ENCODE measurements around the gene FUCA1. TPM values are rescaled to one million over a fixed set of nuclear protein-coding genes. Genes with fewer than 3 reads are reported as not detected.
A peak's percentile ranks its signal among the peaks of the same experiment; 100 is the strongest.
"Not testable (repeated sequence)": the region's sequence is repeated elsewhere in the genome, so short reads cannot be mapped to it uniquely, and the experiment has no call there.

The FUCA1 gene
- total RNA-seq, 1 experiment from 2014 or later: 20.3 TPM

DNA sequence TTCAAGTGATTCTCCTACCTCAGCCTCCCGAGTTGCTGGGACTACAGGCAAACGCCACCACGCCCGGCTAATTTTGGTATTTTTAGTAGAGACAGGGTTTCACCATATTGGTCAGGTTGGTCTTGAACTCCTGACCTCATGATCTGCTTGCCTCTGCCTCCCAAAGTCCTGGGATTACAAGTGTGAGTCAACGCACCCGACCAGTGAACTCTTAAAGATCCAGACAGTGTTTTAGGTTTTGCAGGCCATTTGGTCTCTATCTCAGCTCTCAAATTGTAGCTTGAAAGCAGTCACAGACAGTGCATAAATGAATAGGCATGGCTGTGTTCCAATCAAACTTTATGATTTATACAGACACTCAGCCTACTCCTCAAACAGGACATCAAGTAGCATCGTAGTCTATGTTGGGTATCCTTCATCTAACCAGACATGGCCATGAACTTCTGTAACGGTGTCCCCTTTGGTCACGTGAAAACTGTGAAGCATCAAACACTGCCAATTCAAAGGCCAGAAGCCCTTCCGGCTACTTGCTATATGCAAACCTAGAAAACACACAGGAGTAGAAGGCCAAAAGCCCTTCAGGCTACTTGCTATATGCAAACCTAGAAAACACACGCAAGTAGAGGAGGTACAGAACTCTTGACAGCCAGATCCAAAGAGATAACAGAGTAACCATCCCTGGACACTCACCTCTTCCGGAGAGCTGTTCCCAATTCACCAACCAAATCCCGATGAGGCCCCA lies 3.1 kb downstream of the FUCA1 start:
- H3K4me3 ChIP-seq (ENCODE audit: low read length): no peak overlapping the region
- ATAC-seq: no peak
- POLR2A ChIA-PET (ENCODE audit: unreplicated experiment): interaction anchor here (0.5 kb wide), 1 partner anchor 39 kb away, joined by 9 read pairs; no protein-coding TSS in a partner anchor
- peak overlapping the region; percentile 94 for H3K4me2 ChIP-seq (ENCODE audit: low read length)
- no peaks in the 10 kb centered on the region for H4K20me1 ChIP-seq (ENCODE audit: low read length)
- H3K9ac ChIP-seq (ENCODE audit: low read length): peak overlapping the region; percentile 21; the same call in 1 of the 2 replicates
- BruUV-seq (replicated peaks): no TSS peak
- H3K27me3 ChIP-seq (ENCODE audit: low read length): no peaks in the 10 kb centered on the region
- intact Hi-C loops (cut with micrococcal nuclease): loop anchor here (5.0 kb wide), 2 partner anchors 38 to 102 kb away; partner anchors contain the start of gene HMGCL
- H2AFZ ChIP-seq (ENCODE audit: low read length): no peak overlapping the region
- TF ChIP-seq, protein P1, sequence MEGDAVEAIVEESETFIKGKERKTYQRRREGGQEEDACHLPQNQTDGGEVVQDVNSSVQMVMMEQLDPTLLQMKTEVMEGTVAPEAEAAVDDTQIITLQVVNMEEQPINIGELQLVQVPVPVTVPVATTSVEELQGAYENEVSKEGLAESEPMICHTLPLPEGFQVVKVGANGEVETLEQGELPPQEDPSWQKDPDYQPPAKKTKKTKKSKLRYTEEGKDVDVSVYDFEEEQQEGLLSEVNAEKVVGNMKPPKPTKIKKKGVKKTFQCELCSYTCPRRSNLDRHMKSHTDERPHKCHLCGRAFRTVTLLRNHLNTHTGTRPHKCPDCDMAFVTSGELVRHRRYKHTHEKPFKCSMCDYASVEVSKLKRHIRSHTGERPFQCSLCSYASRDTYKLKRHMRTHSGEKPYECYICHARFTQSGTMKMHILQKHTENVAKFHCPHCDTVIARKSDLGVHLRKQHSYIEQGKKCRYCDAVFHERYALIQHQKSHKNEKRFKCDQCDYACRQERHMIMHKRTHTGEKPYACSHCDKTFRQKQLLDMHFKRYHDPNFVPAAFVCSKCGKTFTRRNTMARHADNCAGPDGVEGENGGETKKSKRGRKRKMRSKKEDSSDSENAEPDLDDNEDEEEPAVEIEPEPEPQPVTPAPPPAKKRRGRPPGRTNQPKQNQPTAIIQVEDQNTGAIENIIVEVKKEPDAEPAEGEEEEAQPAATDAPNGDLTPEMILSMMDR (conservative IDR thresholded peaks at IDR 0.05; ENCODE audit: low read depth, low read length): no peak
- TF ChIP-seq EZH2 (IDR thresholded peaks at IDR 0.05; ENCODE audit: low read length, unreplicated experiment) (no peak), EZH2phosphoT487 (IDR thresholded peaks at IDR 0.05; ENCODE audit: borderline replicate concordance, low read length) (no peak)
- no peak for DNase-seq
- H3K9me3 ChIP-seq (ENCODE audit: low read length): no peaks in the 10 kb centered on the region
- peaks cover 19% of the 10 kb centered on the region; the same call in 1 of the 2 replicates for H3K36me3 ChIP-seq (ENCODE audit: low read depth, low read length)
- H3F3A ChIP-seq (ENCODE audit: low read length, unreplicated experiment): no peaks in the 10 kb centered on the region
- peaks cover 16% of the 10 kb centered on the region for H3K79me2 ChIP-seq (ENCODE audit: low read length)
- peak overlapping the region; percentile 78 for H3K27ac ChIP-seq (ENCODE audit: low read length)
- no peaks in the 10 kb centered on the region for H3K9me2 ChIP-seq (replicated peaks; ENCODE audit: low read length)
- CTCF ChIA-PET: no interaction called here
- H3K4me1 ChIP-seq (ENCODE audit: insufficient read depth, low read length): peaks cover 35% of the 10 kb centered on the region

DNA sequence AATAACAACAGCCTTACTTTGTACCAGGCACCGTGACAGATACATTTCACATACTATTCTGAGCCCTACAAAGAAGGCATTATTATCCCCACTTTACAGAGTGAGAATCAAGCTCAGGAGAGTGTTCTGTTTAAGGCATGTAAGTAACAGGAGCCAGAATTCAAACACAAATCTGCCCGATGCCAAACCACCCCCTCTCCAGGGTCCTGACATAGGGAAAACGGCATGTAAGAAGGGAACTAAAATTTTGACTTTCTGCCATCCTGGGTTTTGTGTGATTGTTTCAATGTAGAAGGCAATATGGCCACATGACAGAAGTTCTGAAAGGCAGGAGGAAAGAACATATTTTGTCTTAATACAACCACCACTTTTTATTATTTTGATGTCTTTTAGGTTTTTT lies 5.5 kb downstream of the FUCA1 start:
- Histone ChIP-seq H3K9me2 (replicated peaks; ENCODE audit: low read length) (no peaks in the 10 kb centered on the region), H4K20me1 (ENCODE audit: low read length) (no peaks in the 10 kb centered on the region), H3K27me3 (ENCODE audit: low read length) (no peaks in the 10 kb centered on the region), H3K9me3 (ENCODE audit: low read length) (no peaks in the 10 kb centered on the region), H3K27ac (ENCODE audit: low read length) (no peak overlapping the region), H3K36me3 (ENCODE audit: low read depth, low read length) (peaks cover 23% of the 10 kb centered on the region; the same call in 1 of the 2 replicates), H3K4me1 (ENCODE audit: insufficient read depth, low read length) (peaks cover 30% of the 10 kb centered on the region), H3K79me2 (ENCODE audit: low read length) (peaks cover 14% of the 10 kb centered on the region), H3F3A (ENCODE audit: low read length, unreplicated experiment) (no peaks in the 10 kb centered on the region), H3K4me2 (ENCODE audit: low read length) (no peak overlapping the region), H3K4me3 (ENCODE audit: low read length) (no peak overlapping the region), H2AFZ (ENCODE audit: low read length) (no peak overlapping the region), H3K9ac (ENCODE audit: low read length) (no peak overlapping the region)
- BruUV-seq (replicated peaks): no TSS peak
- POLR2A ChIA-PET (ENCODE audit: unreplicated experiment): no interaction called here
- ATAC-seq (no peak), DNase-seq (no peak)
- TF ChIP-seq EZH2 (IDR thresholded peaks at IDR 0.05; ENCODE audit: low read length, unreplicated experiment) (no peak), EZH2phosphoT487 (IDR thresholded peaks at IDR 0.05; ENCODE audit: borderline replicate concordance, low read length) (no peak)
- TF ChIP-seq, protein P1 (conservative IDR thresholded peaks at IDR 0.05; ENCODE audit: low read depth, low read length): no peak
- intact Hi-C loops (cut with micrococcal nuclease): no loop called here
- CTCF ChIA-PET: no interaction called here

DNA sequence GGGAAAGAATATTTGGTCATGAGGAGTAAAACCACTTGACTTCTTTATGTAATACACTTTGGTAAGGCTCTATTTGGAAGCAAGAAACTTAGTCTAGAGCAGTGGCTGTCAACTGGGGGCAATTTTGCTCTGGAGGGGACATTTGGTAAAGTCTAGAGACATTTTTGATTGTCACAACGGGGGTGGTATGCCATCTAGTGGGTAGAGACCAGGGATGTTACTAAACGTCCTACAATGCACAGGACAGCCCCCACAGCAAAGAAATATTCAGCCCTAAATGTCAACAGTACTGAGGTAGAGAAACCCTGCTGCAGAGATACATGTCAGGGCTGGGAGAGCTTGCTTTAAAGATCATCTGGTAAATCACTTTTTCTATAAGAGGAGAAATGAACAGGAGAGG lies 13.5 kb downstream of the FUCA1 start:
- Histone ChIP-seq H3F3A (ENCODE audit: low read length, unreplicated experiment) (no peaks in the 10 kb centered on the region), H3K4me1 (ENCODE audit: insufficient read depth, low read length) (no peaks in the 10 kb centered on the region), H3K27me3 (ENCODE audit: low read length) (no peaks in the 10 kb centered on the region), H3K27ac (ENCODE audit: low read length) (no peak overlapping the region), H4K20me1 (ENCODE audit: low read length) (no peaks in the 10 kb centered on the region), H2AFZ (ENCODE audit: low read length) (no peak overlapping the region), H3K79me2 (ENCODE audit: low read length) (no peaks in the 10 kb centered on the region), H3K4me2 (ENCODE audit: low read length) (no peak overlapping the region), H3K9me2 (replicated peaks; ENCODE audit: low read length) (no peaks in the 10 kb centered on the region), H3K36me3 (ENCODE audit: low read depth, low read length) (peaks cover 4% of the 10 kb centered on the region; the same call in 1 of the 2 replicates), H3K9ac (ENCODE audit: low read length) (no peak overlapping the region), H3K4me3 (ENCODE audit: low read length) (no peak overlapping the region), H3K9me3 (ENCODE audit: low read length) (no peaks in the 10 kb centered on the region)
- CTCF ChIA-PET: no interaction called here
- DNase-seq (no peak), ATAC-seq (no peak)
- BruUV-seq (replicated peaks): no TSS peak
- TF ChIP-seq EZH2 (IDR thresholded peaks at IDR 0.05; ENCODE audit: low read length, unreplicated experiment): no peak
- TF ChIP-seq, protein P1 (conservative IDR thresholded peaks at IDR 0.05; ENCODE audit: low read depth, low read length): peak; percentile 54; the same call in 1 of the 2 replicates
- TF ChIP-seq EZH2phosphoT487 (IDR thresholded peaks at IDR 0.05; ENCODE audit: borderline replicate concordance, low read length): no peak
- intact Hi-C loops (cut with micrococcal nuclease): loop anchor here (1.0 kb wide), 1 partner anchor 82 kb away; no protein-coding TSS in a partner anchor
- POLR2A ChIA-PET (ENCODE audit: unreplicated experiment): no interaction called here

DNA sequence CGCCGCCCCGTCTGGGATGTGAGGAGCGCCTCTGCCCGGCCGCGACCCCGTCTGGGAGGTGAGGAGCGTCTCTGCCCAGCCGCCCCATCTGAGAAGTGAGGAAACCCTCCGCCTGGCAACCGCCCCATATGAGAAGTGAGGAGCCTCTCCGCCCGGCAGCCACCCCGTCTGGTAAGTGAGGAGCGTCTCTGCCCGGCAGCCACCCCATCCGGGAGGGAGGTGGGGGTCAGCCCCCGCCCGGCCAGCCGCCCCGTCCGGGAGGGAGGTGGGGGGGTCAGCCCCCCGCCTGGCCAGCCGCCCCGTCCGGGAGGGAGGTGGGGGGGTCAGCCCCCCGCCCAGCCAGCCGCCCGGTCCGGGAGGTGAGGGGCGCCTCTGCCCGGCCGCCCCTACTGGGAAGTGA lies 15.0 kb downstream of the FUCA1 start:
- H4K20me1 ChIP-seq (ENCODE audit: low read length); H3K36me3 ChIP-seq (ENCODE audit: low read depth, low read length); ATAC-seq; H3K4me3 ChIP-seq (ENCODE audit: low read length); H3K9ac ChIP-seq (ENCODE audit: low read length); H3F3A ChIP-seq (ENCODE audit: low read length, unreplicated experiment); intact Hi-C loops (cut with micrococcal nuclease); DNase-seq; H3K9me3 ChIP-seq (ENCODE audit: low read length); POLR2A ChIA-PET (ENCODE audit: unreplicated experiment); H3K9me2 ChIP-seq (replicated peaks; ENCODE audit: low read length); CTCF ChIA-PET; BruUV-seq (replicated peaks); H2AFZ ChIP-seq (ENCODE audit: low read length); H3K4me2 ChIP-seq (ENCODE audit: low read length); H3K79me2 ChIP-seq (ENCODE audit: low read length); H3K27ac ChIP-seq (ENCODE audit: low read length); H3K27me3 ChIP-seq (ENCODE audit: low read length); H3K4me1 ChIP-seq (ENCODE audit: insufficient read depth, low read length): not testable (repeated sequence)

All from PC-3 (cell line).